ENCODE measurements around the gene FAM200B. TPM values are rescaled to one million over a fixed set of nuclear protein-coding genes. Genes with fewer than 3 reads are reported as not detected.

FAM200B gene
- total and polyA plus RNA-seq, 2 donors from 2014 or later, result 44.0 to 115 TPM

- intact Hi-C loops (cut with DNase I), result no loop called here
- Histone ChIP-seq H3K36me3 (ENCODE audit: control insufficient read depth in 2 of 3, insufficient read depth in 3 of 3, low read length in 3 of 3) (no peaks in the 10 kb centered on the region), H3K9ac (ENCODE audit: low read length in 3 of 3) (peak overlapping the region; percentile 79 to 84 (median 79)), H3K27me3 (ENCODE audit: control insufficient read depth, insufficient read depth, low read length) (no peaks in the 10 kb centered on the region), H3K4me3 (ENCODE audit: low read length in 3 of 3) (peak overlapping the region; percentile 82 to 86 (median 84)), H3K27ac (ENCODE audit: low read depth in 2 of 2, low read length in 2 of 2) (peak overlapping the region; percentile 91 to 95), H3K4me1 (ENCODE audit: control insufficient read depth in 2 of 3, insufficient read depth in 2 of 3, low read depth in 1 of 3, low read length in 3 of 3) (peaks cover 4 to 27% (median 12%) of the 10 kb centered on the region in 3 donors), H3K9me3 (ENCODE audit: control insufficient read depth in 2 of 3, insufficient read depth in 1 of 3, low read length in 3 of 3) (no peaks in the 10 kb centered on the region)
- FAIRE-seq (no peak), DNase-seq (peak; percentile 23 to 74 (median 48))
- TF ChIP-seq, protein P1, sequence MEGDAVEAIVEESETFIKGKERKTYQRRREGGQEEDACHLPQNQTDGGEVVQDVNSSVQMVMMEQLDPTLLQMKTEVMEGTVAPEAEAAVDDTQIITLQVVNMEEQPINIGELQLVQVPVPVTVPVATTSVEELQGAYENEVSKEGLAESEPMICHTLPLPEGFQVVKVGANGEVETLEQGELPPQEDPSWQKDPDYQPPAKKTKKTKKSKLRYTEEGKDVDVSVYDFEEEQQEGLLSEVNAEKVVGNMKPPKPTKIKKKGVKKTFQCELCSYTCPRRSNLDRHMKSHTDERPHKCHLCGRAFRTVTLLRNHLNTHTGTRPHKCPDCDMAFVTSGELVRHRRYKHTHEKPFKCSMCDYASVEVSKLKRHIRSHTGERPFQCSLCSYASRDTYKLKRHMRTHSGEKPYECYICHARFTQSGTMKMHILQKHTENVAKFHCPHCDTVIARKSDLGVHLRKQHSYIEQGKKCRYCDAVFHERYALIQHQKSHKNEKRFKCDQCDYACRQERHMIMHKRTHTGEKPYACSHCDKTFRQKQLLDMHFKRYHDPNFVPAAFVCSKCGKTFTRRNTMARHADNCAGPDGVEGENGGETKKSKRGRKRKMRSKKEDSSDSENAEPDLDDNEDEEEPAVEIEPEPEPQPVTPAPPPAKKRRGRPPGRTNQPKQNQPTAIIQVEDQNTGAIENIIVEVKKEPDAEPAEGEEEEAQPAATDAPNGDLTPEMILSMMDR (IDR thresholded peaks at IDR 0.05; ENCODE audit: borderline replicate concordance, extremely low read depth, insufficient read depth), result no peak
Measured at GRCh38 chr4:15653864-15654592, 27.6 kb upstream of the FAM200B start.

DNA sequence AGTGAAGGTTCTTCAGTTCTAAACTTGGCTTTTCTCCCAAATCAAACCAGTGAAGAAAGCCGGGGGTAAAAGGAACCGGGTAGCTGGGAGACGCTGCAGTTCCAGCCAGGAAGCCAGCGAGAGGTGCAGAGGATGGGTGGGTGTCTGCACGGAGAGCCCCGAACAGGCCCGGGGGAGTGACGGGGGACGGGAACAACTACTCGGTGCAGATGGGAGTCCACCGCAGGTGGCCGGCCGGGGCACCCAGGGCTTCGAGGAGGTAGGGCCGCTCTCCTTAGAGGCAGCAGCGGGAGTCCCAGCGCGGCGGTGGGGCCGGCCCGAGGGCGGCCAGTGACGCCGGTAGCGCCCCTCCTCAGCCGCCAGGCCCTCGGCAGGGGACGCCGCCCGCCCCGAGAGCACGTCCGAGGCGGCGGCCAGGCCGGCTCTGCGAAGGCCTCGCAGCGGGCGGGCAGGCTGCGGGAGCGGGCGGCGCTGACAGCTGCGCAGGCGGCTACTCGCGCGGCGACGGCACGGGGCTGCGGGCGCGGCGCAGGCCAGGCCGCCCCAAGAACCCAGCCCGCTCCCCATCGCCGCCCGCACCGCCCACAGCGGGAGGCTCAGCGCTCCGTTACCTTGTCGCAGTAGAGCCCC is 26.9 kb upstream of the FAM200B start:
- intact Hi-C loops (cut with DNase I), result no loop called here
- FAIRE-seq, result no peak
- peak in 4 of 5 donors; percentile 66 to 86 (median 74) for DNase-seq
- H3K36me3 ChIP-seq (ENCODE audit: control insufficient read depth in 2 of 3, insufficient read depth in 3 of 3, low read length in 3 of 3), result no peaks in the 10 kb centered on the region
- peaks cover 4 to 26% (median 12%) of the 10 kb centered on the region in 3 donors for H3K4me1 ChIP-seq (ENCODE audit: control insufficient read depth in 2 of 3, insufficient read depth in 2 of 3, low read depth in 1 of 3, low read length in 3 of 3)
- H3K9ac ChIP-seq (ENCODE audit: low read length in 3 of 3), result peak overlapping the region; percentile 44 to 84 (median 79)
- TF ChIP-seq, protein P1 (IDR thresholded peaks at IDR 0.05; ENCODE audit: borderline replicate concordance, extremely low read depth, insufficient read depth), result peak; percentile 1
- peak overlapping the region; percentile 91 to 95 for H3K27ac ChIP-seq (ENCODE audit: low read depth in 2 of 2, low read length in 2 of 2)
- H3K27me3 ChIP-seq (ENCODE audit: control insufficient read depth, insufficient read depth, low read length), result no peaks in the 10 kb centered on the region
- peak overlapping the region; percentile 82 to 86 (median 84) for H3K4me3 ChIP-seq (ENCODE audit: low read length in 3 of 3)
- H3K9me3 ChIP-seq (ENCODE audit: control insufficient read depth in 2 of 3, insufficient read depth in 1 of 3, low read length in 3 of 3), result no peaks in the 10 kb centered on the region

DNA sequence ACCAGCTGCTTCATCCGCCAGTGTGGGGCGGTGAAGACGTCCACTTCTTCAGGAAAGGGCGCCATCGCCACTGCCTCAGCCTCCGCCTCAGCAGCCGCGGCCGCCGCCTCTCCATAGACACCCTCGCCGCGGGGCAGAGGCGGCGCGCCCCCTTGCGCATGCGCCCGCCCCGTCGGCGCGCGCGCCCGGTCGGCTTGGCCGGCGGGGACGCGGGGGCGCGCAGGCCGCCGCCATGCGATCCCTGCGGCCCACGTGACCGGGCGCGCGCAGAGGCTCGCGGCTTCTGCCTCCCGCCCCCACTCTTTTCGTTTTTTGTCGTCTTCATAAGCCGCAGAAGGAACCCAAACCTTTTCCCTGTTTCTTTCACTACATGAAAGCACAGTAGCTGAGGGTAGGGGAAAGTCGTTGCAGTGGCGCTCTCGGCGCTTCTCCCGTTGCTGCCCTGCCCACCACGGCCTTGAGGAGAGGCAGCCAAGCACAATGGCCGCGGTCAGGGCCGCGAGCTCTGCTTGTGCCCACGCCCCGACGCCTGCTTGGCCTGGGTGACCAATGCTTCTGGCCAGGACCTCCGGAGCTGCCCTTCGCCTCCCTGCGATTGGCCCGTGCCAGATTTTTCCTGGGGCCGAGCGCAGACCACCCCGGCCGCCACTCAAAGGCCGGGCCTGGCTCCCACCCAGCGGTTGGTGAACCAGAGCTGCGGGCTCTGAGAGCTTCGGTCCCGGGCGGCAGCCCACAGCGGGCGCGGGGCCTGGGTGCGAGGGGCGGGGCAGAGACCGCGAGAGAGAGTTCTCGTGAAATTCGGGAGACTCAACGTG is 26.2 kb upstream of the FAM200B start, which contains the start of gene FBXL5:
TSS of gene FBXL5 (minus strand) at position 135 of the 815 bp plus-strand sequence. CDS start at position 65, 70 bp downstream.
- intact Hi-C loops (cut with DNase I), result no loop called here

More for the DNA sequence above, 26.2 kb upstream of the FAM200B start, which contains the start of gene FBXL5:
- Histone ChIP-seq H3K4me3 (ENCODE audit: low read length in 3 of 3) (peak within 1 kb of the TSS; percentile 82 to 86 (median 84)), H3K36me3 (ENCODE audit: control insufficient read depth in 2 of 3, insufficient read depth in 3 of 3, low read length in 3 of 3) (no peaks in the 10 kb centered on the region), H3K9me3 (ENCODE audit: control insufficient read depth in 2 of 3, insufficient read depth in 1 of 3, low read length in 3 of 3) (no peaks in the 10 kb centered on the region), H3K9ac (ENCODE audit: low read length in 3 of 3) (peak within 1 kb of the TSS; percentile 84 to 95 (median 84)), H3K27ac (ENCODE audit: low read depth in 2 of 2, low read length in 2 of 2) (peak within 1 kb of the TSS; percentile 100), H3K27me3 (ENCODE audit: control insufficient read depth, insufficient read depth, low read length) (no peaks in the 10 kb centered on the region), H3K4me1 (ENCODE audit: control insufficient read depth in 2 of 3, insufficient read depth in 2 of 3, low read depth in 1 of 3, low read length in 3 of 3) (peaks cover 4 to 22% (median 9%) of the 10 kb centered on the region in 3 donors)
- TF ChIP-seq, protein P1 (IDR thresholded peaks at IDR 0.05; ENCODE audit: borderline replicate concordance, extremely low read depth, insufficient read depth), result no peak
- FAIRE-seq (no peak), DNase-seq (peak; percentile 85 to 95 (median 94))

All from kidney (tissue), 14 donors.